NAMALWA (cell line): ENCODE data around the gene RNF114.
"Not testable (repeated sequence)": the region's sequence is repeated elsewhere in the genome, so short reads cannot be mapped to it uniquely, and the experiment has no call there.

Experiments used
- DNase-seq: peaks from one replicate; pipeline ENCODE4 v3.0.0-alpha.2; 2015; ENCODE audit warnings: low spot score

RNF114 gene, protein sequence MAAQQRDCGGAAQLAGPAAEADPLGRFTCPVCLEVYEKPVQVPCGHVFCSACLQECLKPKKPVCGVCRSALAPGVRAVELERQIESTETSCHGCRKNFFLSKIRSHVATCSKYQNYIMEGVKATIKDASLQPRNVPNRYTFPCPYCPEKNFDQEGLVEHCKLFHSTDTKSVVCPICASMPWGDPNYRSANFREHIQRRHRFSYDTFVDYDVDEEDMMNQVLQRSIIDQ

DNA sequence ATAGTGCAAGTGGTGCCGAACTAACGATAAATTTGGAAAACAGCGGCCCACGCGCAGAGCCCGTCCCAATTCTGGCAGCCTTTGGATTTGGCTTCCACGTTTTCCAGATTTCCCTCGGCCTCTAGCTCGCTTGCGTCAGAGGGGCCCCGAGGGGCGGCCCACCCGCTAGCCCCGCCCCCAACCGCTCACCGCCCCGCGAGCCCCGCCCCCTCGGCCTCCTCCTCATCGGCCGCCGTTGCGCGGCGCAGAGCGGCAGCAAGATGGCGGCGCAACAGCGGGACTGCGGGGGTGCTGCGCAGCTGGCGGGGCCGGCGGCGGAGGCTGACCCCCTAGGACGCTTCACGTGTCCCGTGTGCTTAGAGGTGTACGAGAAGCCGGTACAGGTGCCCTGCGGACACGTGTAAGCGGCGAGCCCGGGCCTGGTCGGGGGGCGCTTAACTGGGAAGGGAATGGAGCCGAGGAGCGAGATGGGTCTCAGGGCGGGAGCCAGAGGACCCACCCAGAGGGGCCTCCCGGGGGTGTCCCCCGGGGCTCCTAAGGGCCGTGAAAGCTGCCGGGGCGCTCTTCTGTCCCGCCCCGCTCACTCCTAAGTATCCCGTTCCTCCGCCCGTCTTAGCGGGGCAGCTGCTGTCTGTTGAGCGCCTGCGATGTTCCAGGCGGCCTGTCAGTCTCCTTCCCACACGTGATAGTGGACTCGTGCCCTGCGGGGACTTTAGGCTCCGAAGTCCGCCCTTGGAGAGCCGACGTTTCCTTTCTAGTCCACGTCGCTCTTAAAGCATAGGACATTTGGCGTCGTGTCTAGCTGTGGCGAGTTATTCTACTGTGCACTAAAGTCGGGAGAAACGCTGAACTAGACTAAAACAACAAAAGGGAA, at the start of gene RNF114:
TSS of gene RNF114 (plus strand) at position 245 of the 874 bp plus-strand sequence. CDS start at position 261, 16 bp downstream.
- DNase-seq, result peak; percentile 91

DNA sequence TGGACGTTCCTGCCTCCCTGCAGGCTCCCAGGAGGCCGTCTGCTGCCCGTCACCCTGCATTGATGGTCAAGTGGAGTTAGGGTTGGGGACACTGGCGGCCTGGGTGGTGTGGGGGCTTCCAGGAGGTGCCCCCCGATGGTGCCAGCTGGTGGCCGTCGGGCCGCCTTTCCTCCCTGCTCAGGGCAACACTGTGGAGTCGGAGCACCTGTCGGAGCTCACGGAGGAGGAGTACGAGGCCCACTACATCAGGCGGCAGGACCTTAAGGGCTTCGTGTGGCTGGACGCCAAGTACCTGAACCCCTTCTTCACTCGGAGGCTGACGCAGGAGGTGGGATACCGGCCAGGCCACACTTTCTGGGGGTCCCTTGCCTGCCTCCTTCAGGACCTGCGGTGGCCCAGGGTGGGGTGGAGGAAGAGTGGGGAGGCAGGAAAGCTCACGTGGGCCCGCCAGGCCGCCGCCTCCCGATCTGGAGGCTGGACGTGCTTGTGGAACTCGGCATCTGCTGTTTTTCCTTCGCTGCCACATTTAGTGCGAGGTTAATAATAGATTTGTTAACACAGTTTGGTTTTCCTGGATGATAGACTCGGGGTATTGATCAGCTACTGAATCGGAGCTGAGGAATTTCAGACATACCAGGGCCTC, 49.5 kb upstream of the RNF114 start:
- DNase-seq, result no peak

DNA sequence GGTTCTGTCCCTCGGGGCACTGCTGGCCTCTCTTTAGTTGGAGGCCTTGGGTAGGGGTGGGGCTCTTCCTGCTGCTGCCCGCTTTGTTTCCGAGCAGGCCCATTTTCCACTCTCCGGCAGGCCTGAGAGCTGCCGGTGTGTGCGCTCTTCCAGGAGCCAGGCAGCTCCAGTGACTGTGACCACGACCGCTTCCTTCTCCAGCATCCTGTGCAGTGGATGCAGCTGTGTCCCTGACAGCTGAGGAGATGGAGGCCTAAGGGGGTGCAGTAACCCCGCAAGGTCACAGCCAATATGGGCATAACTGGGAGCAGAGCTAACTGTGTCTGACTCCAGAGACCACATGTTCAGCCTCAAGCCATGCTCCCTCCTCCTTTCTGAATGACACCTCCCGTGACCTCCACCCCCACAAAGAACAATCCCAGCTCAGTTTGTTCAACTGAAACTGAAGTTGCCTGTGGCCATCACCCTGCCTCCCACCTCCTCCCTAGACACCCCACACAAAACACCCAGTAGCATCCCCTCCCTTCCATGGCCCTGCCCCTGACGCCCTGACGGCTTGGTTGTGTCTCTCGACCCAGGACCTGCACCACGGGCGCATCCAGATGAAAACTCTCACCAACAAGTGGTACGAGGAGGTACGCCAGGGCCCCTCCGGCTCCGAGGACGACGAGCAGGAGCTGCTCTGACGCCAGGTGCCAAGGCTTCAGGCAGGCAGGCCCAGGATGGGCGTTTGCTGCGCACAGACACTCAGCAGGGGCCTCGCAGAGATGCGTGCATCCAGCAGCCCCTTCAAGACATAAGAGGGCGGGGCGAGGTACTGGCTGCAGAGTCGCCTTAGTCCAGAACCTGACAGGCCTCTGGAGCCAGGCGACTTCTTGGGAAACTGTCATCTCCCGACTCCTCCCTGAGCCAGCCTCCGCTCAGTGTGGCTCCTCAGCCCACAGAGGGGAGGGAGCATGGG, 48.7 kb upstream of the RNF114 start:
- DNase-seq, result no peak

DNA sequence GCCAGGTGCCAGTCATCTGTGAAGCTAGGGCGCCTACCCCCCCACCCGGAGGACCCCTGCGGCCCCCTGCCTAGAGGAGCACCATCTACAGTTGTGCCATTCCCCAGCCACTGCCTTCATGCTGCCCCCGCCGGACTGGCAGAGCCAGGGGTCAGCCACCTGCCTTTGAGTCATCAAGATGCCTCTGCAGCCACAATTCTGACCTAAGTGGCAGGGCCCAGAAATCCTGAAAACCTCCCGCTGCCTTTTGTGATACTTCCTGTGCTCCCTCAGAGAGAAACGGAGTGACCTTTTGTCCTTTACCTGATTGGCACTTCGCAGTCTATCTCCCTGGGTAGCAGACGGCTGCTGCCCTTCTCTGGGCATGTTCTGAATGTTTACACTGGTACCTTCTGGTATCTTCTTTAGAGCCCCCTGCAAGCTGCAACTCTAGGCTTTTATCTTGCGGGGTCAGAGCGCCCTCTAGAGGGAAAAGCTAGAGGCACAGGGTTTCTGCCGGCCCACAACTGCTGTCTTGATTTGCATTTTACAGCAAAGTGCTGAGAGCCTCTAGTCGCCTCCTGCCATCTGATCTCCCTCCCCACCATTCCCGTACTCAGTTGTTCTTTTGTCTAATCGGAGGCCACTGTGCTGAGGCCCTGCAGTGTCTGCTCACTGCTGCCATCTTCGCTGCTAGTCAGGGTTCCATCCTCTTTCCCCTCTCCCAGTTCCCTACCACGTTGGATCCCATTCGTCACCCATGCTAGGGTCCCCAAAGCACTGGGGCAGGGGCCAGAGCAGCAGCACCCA, 47.8 kb upstream of the RNF114 start:
- DNase-seq, result peak; percentile 85

DNA sequence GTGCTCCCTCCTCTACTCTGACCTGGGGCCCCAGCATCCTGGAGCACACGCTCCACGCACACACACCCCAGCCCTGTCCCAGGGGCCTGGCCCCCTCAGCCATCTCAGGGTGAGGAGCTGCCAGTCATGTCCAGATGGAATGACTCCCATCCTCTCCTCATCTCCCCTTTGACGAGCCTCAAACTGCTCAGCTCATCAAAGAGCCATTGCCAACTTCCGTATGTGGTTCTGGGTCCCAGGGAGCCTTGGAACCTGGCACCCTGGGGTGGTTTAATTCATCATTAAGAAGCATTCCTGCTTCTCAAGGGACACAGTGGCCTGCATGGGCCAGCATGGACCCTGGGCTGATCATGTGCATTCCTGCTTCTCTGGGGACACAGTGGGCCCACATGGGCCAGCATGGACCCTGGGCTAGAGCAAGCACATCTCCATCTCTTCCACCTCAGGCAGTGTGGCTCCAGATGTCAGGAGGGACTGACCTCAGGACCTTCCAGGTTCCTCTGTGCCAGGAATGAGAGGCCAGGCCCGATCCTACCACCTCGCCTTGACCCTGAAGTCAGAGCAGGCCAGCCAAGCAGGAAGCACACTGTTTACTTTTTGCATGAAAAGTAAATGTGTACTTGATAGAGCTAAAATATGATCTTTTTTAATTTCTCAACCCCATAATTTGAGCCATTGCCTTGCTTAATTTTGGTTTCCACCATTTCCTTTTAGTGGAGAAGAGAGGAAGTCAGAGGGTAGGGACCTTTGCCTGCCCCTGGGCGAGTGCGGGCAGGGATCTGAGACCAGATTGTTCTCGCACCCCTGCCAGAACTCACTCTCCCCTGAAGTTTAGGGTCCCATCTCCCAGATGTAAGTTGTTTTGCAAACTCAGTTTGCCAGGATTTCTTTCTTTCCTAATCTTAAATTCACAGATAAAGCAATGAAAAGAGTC, 46.9 kb upstream of the RNF114 start:
- no peak for DNase-seq

DNA sequence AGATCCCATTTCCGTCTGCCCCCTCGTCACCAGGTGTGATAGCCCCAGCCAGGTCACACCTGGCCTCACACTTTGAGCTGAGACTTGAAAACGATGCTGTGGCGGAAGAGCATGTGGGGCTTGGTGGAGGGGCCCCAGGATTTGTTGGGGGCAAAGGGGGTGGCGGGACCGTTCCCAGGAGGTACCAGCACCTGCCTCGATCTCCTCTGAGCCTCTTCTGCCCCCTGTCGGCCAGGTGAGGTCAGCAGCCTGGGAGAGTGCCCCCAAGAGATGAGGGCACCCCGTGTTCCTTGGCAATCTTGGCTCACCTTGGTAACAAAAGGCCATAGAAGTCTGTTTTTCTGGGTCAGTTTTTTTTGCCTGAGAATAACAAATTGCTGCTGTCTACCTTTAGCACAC, 46.3 kb upstream of the RNF114 start:
- no peak for DNase-seq

DNA sequence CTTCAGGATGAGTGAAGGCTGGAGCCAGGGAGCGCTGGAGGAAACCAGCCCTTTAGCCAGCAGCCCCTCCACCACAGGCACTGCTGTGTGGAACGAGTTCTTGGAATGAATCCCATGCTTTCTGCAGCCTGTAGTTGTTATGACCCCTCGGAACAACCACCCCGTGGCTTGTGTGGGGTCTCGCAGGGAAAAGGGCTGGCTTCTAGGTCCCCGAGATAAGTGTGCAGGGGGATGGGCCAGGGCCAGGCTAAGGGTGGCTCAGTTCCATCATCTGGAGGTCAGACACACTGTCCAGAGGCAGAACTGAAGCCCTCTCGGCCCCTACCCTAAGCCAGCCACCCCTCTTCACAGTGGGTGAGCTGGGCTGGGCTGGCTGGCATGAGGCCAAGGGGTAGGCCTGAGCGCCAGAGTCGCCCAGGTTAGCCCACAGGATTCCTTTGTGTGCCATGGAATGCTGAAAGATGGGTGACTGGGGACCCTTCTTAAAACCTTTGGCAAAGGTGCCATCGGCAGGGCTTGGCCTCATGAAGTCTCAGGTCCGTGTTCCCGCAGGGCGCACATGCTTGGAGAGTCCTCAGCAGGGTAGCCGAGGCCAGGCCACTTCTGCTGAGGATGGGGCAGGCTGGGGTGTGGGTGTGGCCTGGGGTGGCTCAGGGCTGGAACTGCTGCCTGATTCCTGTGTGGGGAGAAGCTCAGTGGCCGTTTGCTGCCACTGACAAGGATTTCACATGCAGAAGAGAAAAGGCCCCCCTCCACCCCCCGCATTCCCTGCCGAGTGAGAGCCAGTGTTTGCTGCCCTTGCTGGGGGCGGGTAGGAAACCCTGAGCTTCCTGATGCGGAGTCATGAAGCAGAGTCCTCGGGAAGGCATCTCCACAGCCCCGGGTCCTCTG, 45.5 kb upstream of the RNF114 start:
- no peak for DNase-seq

DNA sequence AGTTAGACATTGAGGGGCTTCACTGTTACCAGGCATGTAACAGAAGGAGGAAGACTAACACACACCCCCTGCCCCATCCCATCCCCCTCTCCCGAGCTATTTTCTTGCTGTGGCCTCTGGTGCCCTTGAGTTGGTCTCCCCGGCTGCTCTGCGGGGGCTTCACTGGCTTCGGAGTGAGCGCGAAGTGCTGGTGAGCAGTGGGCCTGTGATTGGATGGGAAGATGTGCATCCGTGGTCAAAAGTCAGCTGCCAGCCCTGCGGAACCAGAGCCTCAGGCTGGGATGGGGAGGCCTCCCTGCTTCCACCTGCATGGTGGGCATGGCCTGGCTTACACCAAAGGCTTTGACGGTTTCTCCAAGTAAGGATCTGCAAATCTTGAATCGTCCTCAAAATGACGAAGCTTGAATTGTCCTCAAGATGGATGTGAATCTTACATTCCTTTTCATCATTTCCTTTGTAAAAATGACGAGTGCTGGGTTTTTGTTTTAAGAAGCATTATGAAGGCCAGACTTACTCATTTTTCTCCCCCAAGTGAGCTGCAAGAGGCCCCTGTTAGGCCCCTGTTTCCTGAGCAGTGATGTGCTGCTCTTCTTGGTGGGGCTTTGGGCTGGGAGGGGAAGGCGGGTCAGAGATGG, 44.6 kb upstream of the RNF114 start:
- no peak for DNase-seq

DNA sequence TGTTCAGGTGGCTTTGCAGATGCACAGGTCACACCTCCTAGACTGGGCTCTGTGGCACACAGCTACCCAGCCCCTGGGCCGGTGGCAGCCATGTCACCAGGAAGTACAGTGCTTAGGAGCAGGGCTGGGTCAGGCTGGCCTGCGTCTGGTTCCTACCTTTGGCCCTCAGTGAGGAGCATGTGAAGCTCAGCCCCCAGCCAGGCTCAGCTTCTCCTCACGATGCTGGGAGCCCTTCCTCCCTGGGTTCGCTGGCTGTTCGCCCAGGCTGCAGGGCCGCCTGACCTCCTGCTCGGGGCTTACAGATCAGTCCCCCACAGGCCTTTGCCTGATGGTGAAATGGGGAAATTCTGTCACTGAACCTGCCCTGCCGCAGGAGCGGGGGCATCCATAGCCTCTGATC, 43.9 kb upstream of the RNF114 start:
- no peak for DNase-seq

DNA sequence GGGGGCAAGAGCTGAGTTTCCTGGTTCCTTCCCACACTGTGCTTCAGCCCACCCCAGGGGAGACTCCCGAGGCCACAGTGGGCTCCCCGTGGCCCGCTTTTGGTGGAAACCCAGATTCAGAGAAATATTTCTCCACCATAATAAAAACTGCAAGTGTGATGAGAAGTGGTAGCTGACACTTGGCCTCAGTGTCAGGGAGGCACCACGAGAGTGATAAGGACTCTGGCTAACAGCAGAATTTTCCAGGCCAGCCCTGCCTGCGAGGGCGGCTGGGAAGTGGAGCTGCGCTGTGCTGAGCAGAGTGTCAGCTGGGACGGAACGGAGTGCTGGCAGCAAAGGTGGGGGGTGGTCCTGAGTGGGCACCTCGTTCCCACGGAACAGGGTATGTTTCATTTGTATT, 43.4 kb upstream of the RNF114 start:
- DNase-seq, result no peak

DNA sequence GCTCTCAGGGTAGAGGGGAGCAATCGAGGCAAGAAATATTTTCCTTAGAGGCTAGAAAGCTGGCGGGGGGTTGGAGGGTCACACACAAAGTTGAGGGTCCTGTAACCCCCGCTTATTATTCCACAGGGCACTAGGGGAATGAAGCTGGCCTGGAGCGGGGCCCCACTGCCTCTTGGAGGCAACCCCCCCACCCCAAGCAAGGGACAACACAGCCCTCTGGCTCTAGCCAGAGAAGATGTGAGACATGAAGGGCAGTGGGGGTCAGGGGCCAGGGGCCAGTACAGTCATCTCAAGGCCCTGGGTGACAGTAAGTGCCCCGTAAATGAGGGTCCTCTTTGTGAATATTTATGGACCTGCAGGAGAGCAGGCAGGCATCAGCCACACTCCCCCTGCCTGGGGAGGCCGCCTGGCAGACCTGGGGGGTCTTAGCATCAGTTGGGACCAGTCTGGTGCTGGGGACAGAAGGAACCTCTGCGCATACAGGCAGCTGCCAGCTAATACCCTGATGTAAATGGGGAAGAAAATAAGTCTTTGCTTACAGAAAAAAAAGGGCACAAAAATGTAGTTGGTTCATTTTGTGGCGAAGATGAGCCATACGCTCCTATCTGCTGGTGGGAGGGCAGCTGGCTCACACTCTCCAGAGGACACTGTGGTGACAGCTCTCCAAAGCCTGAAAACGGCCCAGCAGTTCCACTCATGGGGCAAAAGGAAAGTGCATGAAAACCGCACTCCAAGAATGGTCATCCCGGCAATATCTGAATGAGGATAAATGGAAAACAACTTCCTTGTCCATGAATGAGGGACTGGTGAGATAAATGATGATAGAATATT, 42.7 kb upstream of the RNF114 start:
- no peak for DNase-seq

DNA sequence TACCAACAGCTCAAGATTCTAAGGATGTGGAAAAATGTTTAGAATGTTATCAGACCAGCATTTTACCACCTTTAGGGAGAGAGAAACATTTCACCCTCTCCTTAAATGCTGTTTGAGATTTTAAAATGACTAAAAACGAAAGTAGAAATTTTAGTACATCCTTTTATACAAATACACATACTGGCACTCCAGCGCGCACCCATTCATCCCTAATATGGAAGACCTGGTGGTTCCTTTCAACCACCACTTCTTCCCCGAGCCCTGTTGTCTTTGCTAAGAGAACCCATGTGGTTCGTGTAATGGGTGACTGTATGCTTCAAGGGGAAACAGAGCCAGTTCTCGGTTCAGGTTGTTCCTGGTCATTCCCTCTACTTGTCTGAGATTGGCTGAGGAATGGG, 42.1 kb upstream of the RNF114 start:
- no peak for DNase-seq

DNA sequence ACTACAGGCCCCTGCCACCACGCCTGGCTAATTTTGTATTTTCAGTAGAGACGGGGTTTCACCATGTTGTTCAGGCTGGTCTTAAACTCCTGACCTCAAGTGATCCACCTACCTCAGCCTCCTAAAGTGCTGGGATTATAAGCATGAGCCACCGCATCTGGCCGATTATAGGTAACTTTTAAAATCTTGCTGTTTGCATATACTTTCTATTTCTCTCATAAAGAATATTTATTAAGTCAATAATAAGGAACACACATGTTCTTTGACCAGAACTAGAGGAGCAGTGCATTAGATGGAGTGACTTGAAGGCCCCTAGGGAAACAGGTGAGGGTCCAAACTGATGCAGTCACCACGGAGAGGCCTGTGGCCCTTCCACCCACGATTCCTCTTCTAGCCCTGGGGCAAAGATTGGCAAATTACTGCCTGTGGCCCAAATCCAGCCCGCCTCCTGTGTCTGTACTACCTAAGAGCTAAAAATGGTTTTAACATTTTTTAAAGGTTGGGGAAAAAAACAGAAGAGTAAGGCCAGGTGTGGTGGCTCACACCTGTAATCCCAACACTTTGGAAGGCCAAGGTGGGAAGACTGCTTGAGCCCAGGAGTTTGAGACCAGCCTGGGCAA, 40.6 kb upstream of the RNF114 start:
- not testable (repeated sequence) for DNase-seq

DNA sequence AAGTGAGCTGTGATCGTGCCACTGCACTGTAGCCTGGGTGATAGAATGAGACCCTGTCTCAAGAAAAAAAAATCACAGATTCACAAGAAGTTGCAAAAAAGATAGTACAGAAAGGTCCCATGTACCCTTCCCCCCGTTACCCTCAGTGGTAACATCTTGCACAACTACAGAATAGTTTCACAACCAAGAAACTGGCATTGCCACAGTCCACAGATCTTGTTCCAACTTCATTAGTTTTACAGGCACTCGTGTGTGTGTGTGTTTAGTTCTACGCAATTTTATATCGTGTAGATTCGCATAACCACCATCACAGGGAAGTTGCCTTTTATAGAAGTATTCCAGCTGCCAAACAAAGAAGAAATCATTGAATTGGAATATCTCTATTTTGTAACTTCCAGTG, 40.0 kb upstream of the RNF114 start:
- no peak for DNase-seq

DNA sequence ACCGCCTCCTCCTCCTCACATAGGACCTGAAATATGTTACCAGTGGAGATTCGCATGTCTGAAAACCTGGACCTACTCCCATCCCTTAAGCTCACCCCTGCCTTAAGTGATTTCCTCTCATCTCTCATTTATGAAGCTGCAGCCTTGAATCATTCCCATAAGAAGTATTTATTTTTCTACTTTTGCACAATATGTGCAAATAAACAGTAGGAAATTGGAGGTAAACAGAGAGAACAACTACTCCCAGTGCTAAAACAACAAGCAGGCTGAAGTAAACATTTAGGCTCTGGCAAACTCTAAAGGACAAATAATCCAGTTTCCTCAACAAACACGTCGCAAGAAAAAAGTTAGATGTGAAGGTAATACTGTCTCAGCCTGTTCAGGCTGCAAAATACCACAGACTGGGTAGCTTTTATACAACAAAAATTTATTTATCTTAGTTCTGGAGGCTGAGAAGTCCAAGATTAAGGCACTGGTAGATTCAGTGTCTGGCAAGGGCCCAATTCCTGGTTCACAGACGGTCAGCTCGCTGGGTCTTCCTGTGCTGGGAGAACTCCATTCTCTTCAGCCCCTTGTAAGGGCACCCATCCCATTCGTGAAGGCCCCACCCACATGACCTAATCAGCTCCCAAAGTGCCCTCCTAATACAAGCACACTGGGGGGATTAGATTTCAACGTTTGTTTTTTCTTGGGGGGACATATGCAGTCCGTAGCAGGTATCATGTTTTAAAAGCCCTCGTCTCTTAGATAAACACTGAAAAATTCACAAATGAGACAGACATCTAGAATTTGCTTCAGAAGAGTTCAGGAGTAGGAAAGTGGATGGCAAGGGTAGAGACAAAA, 36.4 kb upstream of the RNF114 start:
- DNase-seq, result no peak

DNA sequence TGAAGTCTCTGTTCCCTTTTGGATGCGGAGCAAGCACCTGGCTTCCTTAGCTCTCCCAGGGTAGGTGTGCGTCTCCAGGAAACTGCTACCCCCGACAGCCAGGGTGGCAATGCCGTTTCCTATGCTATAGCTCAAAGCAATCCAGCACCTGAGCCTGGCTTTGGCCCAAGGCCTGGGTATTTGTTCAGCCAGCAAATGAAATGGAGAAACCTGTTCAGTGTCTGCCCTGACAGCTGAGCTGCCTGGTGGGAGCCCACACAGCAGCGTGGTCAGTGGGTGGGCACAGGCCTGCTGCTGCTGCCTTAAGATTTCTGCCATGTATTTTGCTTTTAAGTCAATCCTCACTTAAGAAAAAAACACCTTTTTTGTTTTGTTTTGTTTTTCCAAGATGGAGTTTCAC, 34.6 kb upstream of the RNF114 start:
- no peak for DNase-seq
